Fibroblast of pulmonary artery (primary cell): Measurements from ENCODE around the gene CCDC6.
A peak's percentile ranks its signal among the peaks of the same experiment; 100 is the strongest.

Experiments used
- DNase-seq: peaks from one replicate; pipeline ENCODE4 v3.0.0-alpha.2; 2010; ENCODE audit warnings: low read depth
- H3K4me3 ChIP-seq: replicated peaks from 2 replicates; pipeline ENCODE4 v1.5.1; 2011; ENCODE audit warnings: low read depth, mild to moderate bottlenecking, control low read depth, low read length, moderate library complexity
- TF ChIP-seq, protein P1 (sequence below): IDR thresholded peaks from 2 replicates; pipeline ENCODE4 v1.5.1; 2011; ENCODE audit warnings: mild to moderate bottlenecking, control low read depth, low read length, inconsistent platforms; ENCODE audit errors: missing control alignments

Gene CCDC6

GRCh38 chr10:59917922-59918321, 11.6 kb upstream of the CCDC6 start:
- H3K4me3 ChIP-seq = no peak overlapping the region
- TF ChIP-seq, protein P1, sequence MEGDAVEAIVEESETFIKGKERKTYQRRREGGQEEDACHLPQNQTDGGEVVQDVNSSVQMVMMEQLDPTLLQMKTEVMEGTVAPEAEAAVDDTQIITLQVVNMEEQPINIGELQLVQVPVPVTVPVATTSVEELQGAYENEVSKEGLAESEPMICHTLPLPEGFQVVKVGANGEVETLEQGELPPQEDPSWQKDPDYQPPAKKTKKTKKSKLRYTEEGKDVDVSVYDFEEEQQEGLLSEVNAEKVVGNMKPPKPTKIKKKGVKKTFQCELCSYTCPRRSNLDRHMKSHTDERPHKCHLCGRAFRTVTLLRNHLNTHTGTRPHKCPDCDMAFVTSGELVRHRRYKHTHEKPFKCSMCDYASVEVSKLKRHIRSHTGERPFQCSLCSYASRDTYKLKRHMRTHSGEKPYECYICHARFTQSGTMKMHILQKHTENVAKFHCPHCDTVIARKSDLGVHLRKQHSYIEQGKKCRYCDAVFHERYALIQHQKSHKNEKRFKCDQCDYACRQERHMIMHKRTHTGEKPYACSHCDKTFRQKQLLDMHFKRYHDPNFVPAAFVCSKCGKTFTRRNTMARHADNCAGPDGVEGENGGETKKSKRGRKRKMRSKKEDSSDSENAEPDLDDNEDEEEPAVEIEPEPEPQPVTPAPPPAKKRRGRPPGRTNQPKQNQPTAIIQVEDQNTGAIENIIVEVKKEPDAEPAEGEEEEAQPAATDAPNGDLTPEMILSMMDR = no peak
- no peak for DNase-seq

DNA sequence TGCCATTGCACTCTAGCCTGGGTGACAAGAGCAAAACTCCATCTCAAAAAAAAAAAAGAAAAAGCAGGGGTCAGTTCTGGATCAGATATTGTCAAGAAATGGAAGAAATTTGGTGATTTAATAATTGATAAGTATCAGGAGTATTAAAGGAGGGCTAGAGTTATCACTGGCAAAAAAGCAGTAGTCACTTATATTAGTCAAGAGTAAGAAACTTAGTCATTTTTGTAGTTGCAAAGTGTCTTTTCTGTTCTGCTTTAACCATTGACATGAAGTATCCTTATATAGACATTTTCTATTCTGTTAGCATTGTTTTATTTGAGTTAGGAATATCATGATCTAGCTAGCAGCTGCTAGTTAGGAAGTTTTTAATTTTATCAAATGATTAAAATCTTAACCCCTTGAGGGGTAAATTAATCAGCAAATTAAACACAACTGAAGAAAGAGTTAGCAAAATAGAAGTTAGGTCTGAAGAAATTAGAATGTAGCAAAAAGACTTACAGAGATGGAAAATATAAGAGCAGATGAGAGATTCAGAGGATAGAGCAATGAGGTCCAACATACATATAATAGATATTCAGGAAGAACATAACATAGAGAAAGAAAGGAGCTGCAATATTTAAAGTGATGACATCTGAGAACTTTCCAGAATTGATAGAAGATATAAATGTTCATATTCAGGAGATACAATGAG, 7.3 kb upstream of the CCDC6 start:
- H3K4me3 ChIP-seq = no peak overlapping the region
- TF ChIP-seq, protein P1 = no peak
- DNase-seq = no peak

GRCh38 chr10:59910867-59911266, 4.5 kb upstream of the CCDC6 start:
- TF ChIP-seq, protein P1 = no peak
- no peak overlapping the region for H3K4me3 ChIP-seq
- no peak for DNase-seq

GRCh38 chr10:59909815-59910214, 3.5 kb upstream of the CCDC6 start:
- TF ChIP-seq, protein P1 = no peak
- no peak overlapping the region for H3K4me3 ChIP-seq
- no peak for DNase-seq

DNA sequence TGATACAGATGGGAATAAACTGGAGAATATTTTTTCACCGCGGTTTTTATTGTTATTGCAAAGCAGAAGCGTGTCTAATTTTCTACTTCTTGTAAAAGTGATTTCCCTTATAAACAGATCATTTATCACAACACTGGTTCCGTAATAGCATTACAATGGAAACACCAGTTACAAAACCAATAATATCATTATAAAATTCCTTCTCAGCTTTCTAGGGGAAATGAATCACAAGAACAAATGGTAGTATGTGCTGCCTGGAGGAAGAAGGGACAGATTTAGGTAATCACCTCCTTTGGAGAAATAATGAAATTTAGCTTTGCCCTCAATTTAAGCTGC, 2.4 kb upstream of the CCDC6 start:
- H3K4me3 ChIP-seq = peak overlapping the region; percentile 96
- no peak for DNase-seq
- TF ChIP-seq, protein P1 = no peak

GRCh38 chr10:59907918-59908807, 1.8 kb upstream of the CCDC6 start:
- TF ChIP-seq, protein P1 = no peak
- H3K4me3 ChIP-seq = peak overlapping the region; percentile 96
- DNase-seq = peak; percentile 92
